COLO668 (cell line): ENCODE results near the gene MYOZ3.

Experiments used
- DNase-seq: peaks from one replicate; lab custom pipeline; 2025; ENCODE audit not compliant: unreplicated experiment; lab: John Stamatoyannopoulos, UW

Gene MYOZ3

GRCh38 chr5:150642567-150642927 lies 18.5 kb upstream of the MYOZ3 start:
- no peak for DNase-seq

- DNase-seq, result no peak
These were observed 17.9 kb upstream of the MYOZ3 start for GRCh38 chr5:150642991-150643710.

GRCh38 chr5:150644058-150644457 lies 17.0 kb upstream of the MYOZ3 start:
- DNase-seq, result no peak

- DNase-seq, result no peak
These were observed 16.5 kb upstream of the MYOZ3 start for GRCh38 chr5:150644514-150644913.

- DNase-seq, result no peak
These were observed 15.9 kb upstream of the MYOZ3 start for GRCh38 chr5:150645070-150645700.

- no peak for DNase-seq
These were observed 13.5 kb upstream of the MYOZ3 start for GRCh38 chr5:150647275-150648251.

GRCh38 chr5:150648294-150649107 lies 12.6 kb upstream of the MYOZ3 start:
- DNase-seq, result no peak

GRCh38 chr5:150649108-150650020 lies 11.7 kb upstream of the MYOZ3 start:
- no peak for DNase-seq

GRCh38 chr5:150650021-150651006 lies 10.7 kb upstream of the MYOZ3 start:
- no peak for DNase-seq

GRCh38 chr5:150651382-150651781 lies 9.7 kb upstream of the MYOZ3 start:
- DNase-seq, result no peak

GRCh38 chr5:150651924-150652671 lies 9.0 kb upstream of the MYOZ3 start:
- DNase-seq, result no peak

- DNase-seq, result no peak
These were observed 7.8 kb upstream of the MYOZ3 start for GRCh38 chr5:150653145-150653761.

GRCh38 chr5:150653762-150654556 lies 7.1 kb upstream of the MYOZ3 start:
- DNase-seq, result no peak

GRCh38 chr5:150655221-150655620 lies 5.8 kb upstream of the MYOZ3 start:
- no peak for DNase-seq

- DNase-seq, result peak; percentile 64
These were observed 4.6 kb upstream of the MYOZ3 start for GRCh38 chr5:150656191-150657132.

- no peak for DNase-seq
These were observed 2.9 kb upstream of the MYOZ3 start for GRCh38 chr5:150658121-150658520.
